ENCODE measurements around the gene TMEM59.
"Not testable (repeated sequence)": the region's sequence is repeated elsewhere in the genome, so short reads cannot be mapped to it uniquely, and the experiment has no call there.

The TMEM59 gene, protein sequence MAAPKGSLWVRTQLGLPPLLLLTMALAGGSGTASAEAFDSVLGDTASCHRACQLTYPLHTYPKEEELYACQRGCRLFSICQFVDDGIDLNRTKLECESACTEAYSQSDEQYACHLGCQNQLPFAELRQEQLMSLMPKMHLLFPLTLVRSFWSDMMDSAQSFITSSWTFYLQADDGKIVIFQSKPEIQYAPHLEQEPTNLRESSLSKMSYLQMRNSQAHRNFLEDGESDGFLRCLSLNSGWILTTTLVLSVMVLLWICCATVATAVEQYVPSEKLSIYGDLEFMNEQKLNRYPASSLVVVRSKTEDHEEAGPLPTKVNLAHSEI

DNA sequence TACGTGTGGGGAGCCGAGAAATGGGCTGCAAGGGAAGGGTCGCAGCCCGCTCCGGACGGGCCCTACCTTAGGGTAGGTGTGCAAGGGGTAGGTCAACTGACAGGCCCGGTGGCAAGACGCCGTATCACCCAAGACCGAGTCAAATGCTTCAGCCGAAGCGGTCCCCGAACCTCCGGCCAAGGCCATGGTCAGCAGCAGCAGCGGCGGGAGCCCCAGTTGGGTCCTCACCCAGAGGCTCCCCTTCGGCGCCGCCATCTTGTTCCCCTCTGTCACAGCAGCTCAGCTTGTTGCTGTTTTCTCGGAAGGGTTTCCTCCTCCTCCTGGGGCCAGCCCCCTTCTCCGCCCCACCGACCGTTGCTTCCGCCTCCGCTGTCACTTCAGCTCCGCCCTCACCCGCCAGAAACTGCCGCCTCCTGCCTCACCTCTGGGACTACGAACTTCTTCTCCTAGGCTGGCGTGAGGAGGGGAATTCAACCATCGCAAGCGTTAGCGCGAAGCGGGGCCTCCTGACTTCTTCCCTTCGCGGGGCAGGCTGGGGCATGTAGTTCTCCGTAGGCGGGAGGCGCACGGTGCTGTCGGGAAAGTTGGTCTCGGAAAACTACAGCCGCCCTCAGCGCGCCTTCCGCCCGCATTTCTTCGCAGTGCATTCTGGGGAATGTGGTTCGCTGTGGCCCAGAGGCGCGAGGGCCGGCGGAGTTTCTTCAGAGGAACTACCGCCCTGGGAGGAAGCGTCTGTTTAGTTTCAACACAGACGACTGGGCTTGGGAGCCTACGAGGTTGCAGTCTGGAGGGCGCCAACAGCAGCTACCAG is at the start of gene TMEM59, which contains the start of gene TCEANC2:
Gene TMEM59, minus strand, starts transcription at position 271 of the 811 bp plus-strand sequence. Its CDS starts 16 bp downstream, at position 255.
Gene TCEANC2, plus strand, starts transcription at position 675 of the 811 bp plus-strand sequence. CDS start 815 bp downstream, outside the sequence.
- DNase-seq: peak; percentile 94

DNA sequence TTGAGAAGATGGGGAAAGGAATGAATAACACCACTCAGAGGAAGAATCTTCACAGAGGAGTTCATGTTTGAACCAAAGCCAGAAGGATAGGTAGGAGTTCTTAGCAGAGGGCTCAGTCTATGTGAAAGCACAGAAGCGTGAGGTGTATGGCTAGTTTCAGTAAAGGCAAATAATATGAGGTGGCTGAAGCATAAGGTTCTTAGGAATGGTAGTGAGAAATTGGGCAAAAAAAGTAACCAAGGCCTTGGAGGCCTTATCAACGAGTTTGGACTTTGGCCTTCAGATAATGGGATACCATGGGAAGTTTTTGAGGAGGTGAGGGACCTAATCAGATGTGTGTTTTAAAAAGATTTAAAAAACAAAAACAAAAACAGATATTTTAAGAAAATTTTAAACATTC is 47.5 kb upstream of the TMEM59 start:
- DNase-seq: no peak

DNA sequence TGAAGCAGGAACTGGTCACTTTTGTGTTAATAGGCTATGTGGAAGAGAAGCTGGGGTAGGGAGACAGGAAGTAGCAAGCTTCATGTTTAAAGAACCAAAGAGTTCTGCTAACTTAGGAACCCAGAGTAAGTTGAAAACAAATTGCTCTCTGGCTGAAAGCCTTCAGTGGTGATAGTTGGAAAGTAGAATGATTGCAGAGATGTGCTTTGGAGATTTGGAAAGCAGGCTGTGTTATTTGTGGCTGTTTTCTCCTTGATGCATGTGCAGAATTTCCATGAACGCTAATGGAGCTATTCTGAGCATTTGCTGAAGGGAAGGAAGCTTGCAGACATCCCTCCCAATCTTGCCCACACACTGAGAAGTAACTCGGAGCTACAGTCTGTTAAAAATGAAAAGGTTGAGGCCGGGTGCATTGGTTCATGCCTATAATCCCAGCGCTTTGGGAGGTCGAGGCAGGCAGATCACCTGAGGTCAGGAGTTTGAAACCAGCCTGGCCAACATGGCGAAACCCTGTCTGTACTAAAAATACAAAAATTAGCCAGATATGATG is 46.1 kb upstream of the TMEM59 start:
- no peak for DNase-seq

DNA sequence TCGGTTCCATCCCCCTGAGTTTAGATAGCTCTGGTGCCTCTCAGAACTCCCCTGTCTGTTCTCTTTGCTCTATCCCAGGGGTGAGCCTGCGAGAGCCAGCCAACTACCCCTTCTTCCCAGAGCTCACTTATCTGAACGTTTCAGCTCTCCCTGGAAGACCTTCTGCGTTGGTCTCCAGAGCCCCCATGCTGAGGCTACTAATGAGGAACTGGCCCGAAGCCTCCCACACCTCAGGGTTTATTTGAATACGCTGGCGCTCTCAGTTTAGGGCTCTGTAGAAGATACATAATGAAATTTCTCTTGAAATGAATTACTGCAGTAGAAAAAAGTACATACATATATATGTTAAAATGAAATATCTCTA is 43.9 kb upstream of the TMEM59 start:
- no peak for DNase-seq

DNA sequence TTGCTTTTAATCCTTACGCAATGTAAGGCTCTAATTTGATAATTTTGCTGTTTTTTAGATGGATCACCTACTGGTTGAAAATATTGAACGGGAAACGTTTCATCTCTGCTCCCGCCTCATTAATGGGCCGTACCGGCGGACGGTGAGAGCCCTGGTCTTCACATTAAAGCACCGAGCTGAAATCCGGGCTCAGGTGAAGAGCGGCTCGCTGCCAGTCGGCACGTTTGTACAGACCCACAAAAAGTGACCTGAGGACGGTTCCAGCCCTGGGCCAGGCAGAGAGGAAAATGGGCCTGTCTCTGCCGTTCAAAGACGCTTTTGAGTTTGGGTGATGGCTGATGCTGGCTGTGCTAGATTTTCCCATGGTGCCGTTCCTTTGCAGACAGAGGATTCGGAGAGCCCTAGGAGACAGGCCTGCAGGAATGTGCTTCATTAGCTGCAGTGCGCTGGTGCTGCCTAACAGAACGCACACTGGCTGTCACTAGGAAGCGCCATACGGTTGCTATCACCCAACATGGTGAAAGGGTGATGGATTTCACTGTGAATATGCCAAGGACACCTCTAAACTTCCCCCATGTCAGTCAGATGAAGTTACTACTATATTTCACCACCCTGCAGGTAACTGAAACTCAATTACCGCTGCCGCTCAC is 43.3 kb upstream of the TMEM59 start:
- peak; percentile 45 for DNase-seq

DNA sequence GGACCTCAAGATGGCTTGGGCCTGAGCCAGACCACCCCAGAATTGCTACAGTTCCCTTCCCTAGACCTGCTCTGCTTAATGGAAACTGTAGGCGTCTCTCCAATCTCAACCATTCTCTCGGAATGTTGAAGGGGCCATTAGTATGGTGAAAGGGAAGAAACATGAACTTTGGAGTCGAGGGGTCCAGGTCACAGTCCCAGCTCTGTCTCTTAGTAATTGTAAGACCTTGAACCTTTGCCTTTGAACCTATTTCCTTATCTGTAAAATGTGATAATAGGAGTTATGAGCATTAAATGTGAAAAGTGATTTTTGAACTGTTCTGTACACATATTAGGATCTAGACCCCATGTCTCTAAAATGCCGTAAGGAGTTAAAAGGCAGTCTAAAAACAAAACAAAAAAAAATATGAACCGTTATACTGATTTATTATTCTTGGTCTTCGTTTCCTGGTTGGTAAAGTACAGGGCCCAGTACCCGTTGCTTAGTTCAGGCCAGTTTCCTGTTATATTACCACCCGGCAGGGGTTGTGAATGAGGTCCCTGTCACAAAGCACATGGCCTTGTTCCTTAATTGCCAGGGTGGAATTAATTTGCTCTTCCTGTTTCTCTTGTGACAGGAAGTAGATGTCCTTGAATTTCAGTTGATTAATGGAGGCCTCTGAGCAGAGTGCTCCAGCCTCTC is 42.7 kb upstream of the TMEM59 start:
- peak; percentile 77 for DNase-seq

DNA sequence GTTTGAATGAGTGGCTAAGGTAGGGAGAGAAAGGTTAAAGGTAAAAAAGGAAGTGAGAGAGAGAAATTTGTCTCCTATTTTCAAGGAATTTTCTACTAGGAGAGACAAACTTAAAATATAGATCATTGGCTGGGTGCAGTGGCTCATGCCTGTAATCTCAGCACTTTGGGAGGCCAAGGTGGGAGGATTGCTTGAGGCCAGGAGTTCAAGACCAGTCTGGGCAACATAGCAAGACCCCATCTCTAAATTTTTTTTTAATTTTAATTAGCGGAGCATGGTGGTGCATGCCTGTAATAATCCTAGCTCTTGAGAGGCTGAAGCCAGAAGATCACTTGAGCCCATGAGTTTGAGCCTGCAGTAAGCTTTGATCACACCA is 41.7 kb upstream of the TMEM59 start:
- not testable (repeated sequence) for DNase-seq

DNA sequence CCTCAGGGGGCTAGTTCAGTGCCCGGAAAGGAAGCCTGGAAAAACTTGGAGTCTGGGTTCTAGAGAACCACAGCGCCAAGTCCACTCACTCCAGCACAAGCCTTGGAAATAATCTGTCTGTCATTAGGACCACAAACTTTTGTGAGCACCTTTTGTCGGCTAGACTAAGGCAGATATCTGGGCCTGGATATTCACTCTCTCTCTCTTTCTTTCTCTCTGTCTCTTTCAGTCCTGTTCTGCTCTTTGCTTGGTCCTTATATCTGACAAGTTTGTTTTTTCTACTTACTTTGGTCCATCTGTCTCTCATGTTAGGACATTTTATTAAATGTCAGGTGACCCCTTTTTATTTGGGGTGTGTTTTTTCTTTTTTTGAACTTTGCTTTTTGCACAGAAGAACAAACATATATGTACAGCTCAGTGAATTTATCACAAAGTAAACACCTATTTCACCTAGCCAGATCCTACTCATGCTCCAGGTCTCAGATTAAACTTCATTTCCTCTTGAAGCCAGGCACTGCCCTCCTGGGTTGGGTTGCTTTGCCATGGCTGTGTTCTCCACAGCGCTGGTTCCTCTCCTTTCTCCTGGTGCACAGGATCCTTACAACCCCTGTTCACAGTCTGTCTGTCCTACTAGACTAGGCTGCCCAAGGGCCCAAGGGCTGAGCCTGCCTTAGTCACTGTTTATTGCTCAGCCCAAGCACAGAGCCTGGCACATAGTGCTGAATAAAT is 41.2 kb upstream of the TMEM59 start:
- no peak for DNase-seq

DNA sequence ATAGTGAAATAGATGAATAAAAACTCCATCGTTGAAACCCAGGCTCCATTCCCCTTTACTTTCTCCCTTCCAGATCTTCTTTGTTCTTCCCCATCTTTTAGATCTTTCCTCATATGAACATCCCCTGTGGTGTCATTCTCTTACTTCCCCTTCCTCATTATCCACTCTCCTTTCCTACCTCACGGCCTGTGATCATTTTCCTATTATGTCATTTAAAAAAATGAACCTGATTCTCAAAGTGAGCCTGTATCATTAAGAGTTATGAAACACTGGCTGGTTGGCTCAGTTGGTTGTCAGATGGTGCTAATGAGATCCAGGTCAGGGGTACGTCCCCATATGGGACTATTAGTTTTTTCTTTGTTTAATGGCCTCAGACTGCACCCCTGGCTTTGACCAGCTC is 38.7 kb upstream of the TMEM59 start:
- no peak for DNase-seq

DNA sequence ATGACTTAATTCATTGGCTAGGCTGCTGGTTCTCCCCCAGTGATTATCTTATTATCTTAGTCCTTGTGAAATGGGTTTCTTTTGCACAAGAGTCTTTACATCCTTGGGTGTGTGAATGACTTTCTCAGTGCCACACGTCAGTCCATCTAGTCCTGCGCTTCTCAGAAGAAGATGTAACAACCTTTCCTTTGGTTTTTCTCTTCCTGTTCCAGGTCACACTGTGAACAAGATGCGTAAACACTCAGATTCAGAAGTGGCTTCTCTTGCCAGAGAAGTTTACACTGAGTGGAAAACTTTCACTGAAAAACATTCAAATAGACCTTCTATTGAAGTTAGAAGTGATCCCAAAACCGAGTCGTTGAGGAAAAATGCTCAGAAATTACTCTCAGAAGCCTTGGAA is 35.4 kb upstream of the TMEM59 start:
- no peak for DNase-seq

DNA sequence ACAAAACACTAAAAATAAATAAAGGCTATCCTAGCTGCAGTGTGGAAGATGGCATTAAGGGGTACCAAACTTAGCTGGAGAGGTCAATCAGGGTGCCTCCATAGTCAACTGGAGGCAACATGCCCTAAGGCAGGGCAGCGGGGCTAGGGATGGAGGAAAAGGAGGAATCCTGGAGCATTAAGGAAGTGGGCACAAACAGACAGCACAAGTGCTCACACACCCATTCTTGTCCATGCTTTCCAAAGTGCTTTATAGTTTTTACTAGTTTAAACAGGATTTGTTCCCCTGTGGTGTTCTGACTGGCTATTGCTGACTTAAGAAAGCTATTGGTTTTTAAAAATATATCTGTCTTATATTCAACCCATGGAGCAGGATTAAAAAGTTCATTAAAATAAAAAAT is 33.8 kb upstream of the TMEM59 start:
- no peak for DNase-seq

DNA sequence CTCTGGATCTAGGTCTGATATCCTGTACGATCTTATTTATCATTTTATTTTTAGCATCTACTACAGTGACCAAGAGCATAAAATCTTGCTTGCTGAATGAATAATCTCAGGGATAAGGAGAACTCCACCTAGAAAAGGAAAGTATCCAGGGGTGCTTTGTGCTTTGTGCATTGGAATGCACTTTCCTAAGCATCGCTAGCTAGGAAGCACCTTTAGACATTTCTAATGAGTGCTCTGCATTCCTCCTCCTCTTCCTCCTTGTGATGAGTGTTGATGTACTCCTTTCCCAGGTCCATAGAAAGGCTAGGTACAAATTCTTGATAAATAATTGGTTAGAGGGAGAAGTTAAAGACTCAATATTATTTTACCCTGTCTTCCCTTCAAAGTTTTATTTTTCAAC is 31.8 kb upstream of the TMEM59 start:
- no peak for DNase-seq

DNA sequence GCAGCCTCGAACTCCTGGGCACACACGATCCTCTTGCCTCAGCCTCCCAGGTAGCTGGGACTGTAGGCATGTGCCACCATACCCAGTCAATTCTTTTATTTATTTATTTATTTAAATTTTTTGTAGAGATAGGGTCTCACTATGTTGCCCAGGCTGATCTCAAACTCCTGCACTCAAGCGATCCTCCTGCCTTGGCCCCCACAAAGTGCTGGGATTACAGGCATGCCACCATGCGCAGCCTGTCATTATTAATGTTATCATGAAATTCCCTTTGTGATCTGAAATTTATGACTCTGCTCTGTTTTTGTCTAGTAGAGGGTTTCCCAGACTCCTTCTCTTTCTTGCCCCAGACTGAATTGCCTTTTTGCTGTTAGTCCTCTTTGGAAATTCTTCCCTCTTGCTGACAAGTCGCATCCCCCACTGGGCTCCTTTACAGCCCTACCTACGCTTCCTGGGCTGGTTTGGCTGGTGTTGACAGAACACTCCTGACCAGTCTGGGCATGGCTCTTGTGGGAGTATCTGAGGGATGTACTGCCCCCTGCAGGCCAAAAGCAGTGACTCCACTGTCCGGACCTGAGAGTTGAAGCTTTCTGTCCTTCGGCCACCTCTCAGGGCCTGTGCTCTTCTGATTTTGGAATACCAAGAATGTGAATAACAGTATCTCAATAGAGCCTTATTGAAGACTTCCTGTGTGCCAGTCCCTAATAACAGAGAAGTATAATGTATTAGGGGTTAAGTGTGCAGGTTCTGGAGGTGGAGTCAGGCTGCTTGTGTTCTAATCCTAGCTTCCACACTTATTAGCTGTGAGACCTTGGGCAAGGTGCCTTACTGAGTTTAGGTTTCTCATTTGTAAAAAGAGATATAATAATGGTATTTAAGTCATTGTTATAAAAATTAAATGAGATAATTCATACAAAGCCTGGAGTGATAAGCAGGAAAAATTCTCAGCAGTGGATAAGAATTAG is 28.6 kb upstream of the TMEM59 start:
- DNase-seq: no peak

DNA sequence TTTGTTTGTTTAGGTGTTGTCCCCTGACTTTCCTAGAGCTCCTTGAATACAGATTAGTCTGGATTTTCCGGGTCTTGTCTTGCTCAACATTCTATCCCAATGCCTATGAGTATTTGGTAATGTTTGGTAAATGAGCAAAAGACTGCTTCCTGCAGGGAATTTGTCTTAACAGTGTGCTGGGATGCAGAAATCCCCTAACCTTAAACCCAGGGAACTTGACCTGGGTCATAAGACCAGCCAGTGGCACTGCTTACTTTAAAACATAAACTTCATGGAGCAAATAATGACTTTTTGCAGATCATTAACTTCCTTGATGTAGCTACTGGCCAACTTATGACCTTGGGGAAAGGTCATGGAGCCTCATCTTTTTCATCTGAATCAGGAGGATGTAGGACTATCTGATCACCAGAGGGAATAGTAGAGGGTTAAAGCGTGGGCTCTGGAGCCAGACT is 27.6 kb upstream of the TMEM59 start:
- DNase-seq: no peak

DNA sequence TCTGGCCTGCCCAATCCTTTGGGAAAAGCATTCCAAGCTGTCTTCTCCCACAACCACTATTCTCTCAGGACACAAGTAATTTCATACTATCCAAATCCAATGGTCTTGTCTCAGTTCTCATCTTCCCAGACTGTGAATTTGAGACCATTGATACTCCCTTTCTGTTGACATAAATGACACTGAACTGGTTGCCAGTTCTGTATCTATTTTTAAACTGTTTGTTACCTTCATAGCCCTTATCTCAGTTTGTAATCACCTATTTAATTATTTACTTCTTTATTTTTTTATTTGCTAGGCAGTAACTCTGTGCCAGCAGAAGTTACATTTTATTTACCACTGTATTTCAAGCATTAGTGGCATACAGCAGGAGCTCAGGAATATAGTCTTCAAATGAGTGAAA is 24.4 kb upstream of the TMEM59 start:
- no peak for DNase-seq

DNA sequence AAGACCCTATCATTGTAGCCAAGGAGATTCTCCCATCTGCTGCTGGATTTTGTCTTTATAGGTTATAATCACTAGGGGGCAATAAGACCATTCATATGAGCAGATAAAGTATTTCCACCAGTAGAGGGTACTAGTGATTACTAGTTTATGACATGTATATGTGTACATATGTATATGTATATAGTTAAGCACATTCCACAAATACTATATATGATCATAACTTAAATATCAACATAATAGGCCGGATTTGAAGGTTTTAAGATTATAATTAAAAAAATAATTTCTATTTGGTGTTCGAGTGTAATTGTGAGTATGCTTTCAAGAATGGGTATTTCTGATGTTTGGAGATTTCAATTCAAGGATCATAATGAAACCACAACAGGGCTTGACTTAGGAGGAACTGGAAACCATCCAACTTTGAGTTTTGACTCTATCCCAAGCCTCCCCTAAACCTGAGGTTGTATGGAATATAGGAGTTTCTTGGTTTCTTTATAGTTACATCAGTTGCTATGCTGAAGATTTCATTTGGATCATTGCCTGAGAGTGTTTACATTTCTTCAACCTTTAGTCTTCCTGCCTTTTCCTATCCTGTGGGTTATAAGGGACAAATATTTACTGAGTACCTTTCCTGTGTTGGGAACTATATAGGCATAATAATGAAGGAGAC is 17.3 kb upstream of the TMEM59 start:
- DNase-seq: peak; percentile 36

DNA sequence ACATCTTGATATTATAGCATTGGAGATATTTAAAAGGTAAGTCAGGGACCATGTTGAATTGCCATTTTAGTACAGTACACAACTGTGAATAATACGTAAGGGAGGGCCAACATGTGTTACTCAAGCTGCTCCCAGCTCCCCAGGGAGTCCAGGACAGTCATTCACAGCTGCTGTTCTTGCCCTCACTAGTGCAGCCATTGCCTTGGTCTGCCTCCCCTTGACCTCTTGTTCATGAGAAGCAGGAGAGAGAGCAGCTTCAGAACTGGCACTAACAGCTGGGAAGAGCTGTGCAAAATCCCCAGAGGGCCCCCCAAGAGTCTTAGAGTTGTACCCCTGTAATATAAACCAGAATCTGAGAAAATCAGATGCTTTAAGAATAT is 16.8 kb upstream of the TMEM59 start:
- DNase-seq: no peak

DNA sequence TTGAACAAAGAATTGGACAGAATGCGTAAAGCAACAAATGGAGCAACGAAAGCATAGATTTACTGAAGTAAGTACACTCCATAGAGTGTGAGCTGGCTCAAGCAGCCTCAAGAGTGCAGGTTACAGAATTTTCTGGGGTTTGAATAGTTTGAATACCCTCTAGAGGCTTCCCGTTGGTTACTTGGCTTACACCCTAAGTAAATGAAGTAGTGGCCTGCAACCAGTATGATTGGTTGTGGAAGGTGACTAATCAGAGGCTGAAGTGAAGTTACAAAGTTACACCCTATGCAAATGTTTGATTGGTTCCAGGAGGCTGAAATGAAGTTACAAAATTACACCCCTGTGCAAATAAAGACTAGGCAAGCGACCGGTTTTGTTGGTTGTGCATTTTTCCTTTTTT is 11.3 kb upstream of the TMEM59 start:
- DNase-seq: no peak

DNA sequence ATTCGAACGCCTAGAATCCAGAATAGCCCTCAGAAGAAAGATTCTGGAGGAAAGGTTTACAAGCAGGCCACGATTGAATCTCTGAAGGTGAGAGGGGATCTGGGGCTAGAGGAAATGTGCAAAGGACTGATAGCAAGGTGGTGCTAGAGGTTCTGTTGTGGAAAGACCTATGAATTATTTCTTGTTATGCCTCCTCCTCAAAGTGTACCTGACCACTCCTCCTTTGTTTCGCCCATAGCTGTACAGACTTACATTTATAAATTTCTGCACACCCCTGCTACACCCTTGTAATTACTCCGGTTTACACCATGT is 1.4 kb upstream of the TMEM59 start:
- peak; percentile 41 for DNase-seq

DNA sequence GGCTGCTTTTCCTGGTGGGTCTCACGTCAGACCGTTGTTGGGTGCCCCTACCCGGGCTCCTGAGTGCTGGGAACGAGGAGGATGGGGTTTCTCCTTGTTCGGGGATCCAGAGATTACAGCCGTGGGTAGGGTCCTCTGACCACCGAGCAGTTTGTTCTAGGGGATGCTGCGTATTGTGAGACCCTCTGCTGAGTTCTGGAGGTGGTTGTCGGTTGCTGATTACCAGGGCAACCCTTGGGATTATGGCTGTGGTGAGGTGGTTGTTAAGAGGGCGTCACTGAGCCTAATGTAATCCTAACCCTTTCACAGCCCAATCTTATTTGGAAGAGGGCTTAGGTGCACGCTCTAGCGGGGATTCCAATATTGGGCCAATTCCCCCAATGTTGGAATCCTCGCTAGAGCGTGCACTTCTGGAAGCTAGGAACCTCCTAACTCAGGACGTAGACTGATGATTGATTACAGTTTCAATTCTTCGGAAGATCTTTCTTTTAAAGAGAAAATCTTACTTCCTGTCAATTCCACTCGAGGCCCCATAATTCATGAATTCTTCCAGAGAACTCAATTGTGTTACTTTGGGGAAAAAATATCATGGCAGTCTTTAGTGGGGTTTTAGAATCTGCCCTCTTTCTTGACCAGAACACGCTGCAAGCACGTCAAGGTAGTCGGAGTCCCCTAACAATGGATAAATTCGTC is 887 bp upstream of the TMEM59 start:
- peak; percentile 82 for DNase-seq

All from KG1 (cell line).